HG02981 (cell line): ENCODE results near the gene TRAPPC4.
"Not testable (repeated sequence)": the region's sequence is repeated elsewhere in the genome, so short reads cannot be mapped to it uniquely, and the experiment has no call there.

Source experiments
- ATAC-seq: cut with Tn5 transposase; IDR thresholded peaks from one replicate; pipeline ENCODE4 v1.9.1; 2021; ENCODE audit warnings: mild to moderate bottlenecking, moderate library complexity; ENCODE audit not compliant: unreplicated experiment

Gene TRAPPC4

GRCh38 chr11:119012629-119013170 lies 5.9 kb upstream of the TRAPPC4 start:
- ATAC-seq: no peak

- no peak for ATAC-seq
These were observed 4.2 kb upstream of the TRAPPC4 start for GRCh38 chr11:119014209-119014924.

GRCh38 chr11:119015054-119015611 lies 3.4 kb upstream of the TRAPPC4 start:
- ATAC-seq: no peak

- ATAC-seq: no peak
These were observed 2.2 kb upstream of the TRAPPC4 start for GRCh38 chr11:119016216-119017009.

GRCh38 chr11:119017377-119017776 lies 1.2 kb upstream of the TRAPPC4 start:
- ATAC-seq: not testable (repeated sequence)

GRCh38 chr11:119019996-119020395 lies 1.4 kb downstream of the TRAPPC4 start:
- no peak for ATAC-seq

GRCh38 chr11:119021631-119022030 lies 3.1 kb downstream of the TRAPPC4 start:
- ATAC-seq: no peak

GRCh38 chr11:119023741-119024140 lies 5.2 kb downstream of the TRAPPC4 start:
- ATAC-seq: no peak

GRCh38 chr11:119024430-119025098 lies 6.0 kb downstream of the TRAPPC4 start:
- no peak for ATAC-seq

- ATAC-seq: no peak
These were observed 6.5 kb downstream of the TRAPPC4 start for GRCh38 chr11:119025099-119025473.

GRCh38 chr11:119025541-119025940 lies 7.0 kb downstream of the TRAPPC4 start:
- ATAC-seq: no peak

- no peak for ATAC-seq
These were observed 7.6 kb downstream of the TRAPPC4 start for GRCh38 chr11:119025978-119026766.

GRCh38 chr11:119026970-119027369 lies 8.4 kb downstream of the TRAPPC4 start:
- ATAC-seq: no peak

GRCh38 chr11:119027561-119028345 lies 9.2 kb downstream of the TRAPPC4 start:
- no peak for ATAC-seq

- no peak for ATAC-seq
These were observed 9.9 kb downstream of the TRAPPC4 start for GRCh38 chr11:119028346-119029068.

- no peak for ATAC-seq
These were observed 10.4 kb downstream of the TRAPPC4 start for GRCh38 chr11:119029069-119029339.

GRCh38 chr11:119029340-119030028 lies 10.9 kb downstream of the TRAPPC4 start:
- ATAC-seq: peak; percentile 4

GRCh38 chr11:119030029-119030328 lies 11.4 kb downstream of the TRAPPC4 start:
- peak; percentile 6 for ATAC-seq
